GM18517 (cell line): ENCODE results near the gene PTPRC.
A peak's percentile ranks its signal among the peaks of the same experiment; 100 is the strongest.

Experiments used
- ATAC-seq: cut with Tn5 transposase; IDR thresholded peaks from one replicate; pipeline ENCODE4 v1.9.1; 2021; ENCODE audit warnings: mild to moderate bottlenecking, moderate library complexity; ENCODE audit not compliant: unreplicated experiment

Gene PTPRC

GRCh38 chr1:198797656-198798055 lies 158.8 kb downstream of the PTPRC start:
- no peak for ATAC-seq

DNA sequence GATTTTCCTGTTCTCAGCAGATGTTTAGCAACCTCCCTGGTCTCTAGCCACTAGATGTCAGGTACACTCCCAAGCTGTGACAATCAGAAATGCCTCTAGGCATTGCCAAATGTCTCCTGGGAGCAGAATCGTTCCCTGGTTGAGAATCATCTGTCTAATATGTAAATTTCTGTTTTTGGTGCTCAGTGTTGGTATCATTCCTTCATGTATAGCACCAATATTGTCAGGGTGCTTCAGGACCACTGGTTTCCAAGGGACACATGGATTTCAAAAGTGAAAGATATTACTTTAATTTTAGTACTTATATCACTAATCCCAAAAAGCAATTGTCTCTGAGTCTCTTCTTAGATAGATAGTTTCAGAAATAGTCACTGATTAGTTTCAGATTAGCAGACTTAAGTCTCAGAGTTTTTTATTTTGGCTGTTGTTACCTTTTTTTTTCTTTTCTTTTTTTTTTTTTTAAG lies 160.1 kb downstream of the PTPRC start:
- ATAC-seq, result peak; percentile 85

- ATAC-seq, result no peak
These were observed 166.8 kb downstream of the PTPRC start for GRCh38 chr1:198805498-198806151.

GRCh38 chr1:198806861-198807260 lies 168.0 kb downstream of the PTPRC start:
- no peak for ATAC-seq
